ENCODE results near the gene PTPN14. TPM values are rescaled to one million over a fixed set of nuclear protein-coding genes. Genes with fewer than 3 reads are reported as not detected.
"Not testable (repeated sequence)": the region's sequence is repeated elsewhere in the genome, so short reads cannot be mapped to it uniquely, and the experiment has no call there.

The PTPN14 gene
- 24.6 and 39.4 TPM in 2 replicates for total RNA-seq

DNA sequence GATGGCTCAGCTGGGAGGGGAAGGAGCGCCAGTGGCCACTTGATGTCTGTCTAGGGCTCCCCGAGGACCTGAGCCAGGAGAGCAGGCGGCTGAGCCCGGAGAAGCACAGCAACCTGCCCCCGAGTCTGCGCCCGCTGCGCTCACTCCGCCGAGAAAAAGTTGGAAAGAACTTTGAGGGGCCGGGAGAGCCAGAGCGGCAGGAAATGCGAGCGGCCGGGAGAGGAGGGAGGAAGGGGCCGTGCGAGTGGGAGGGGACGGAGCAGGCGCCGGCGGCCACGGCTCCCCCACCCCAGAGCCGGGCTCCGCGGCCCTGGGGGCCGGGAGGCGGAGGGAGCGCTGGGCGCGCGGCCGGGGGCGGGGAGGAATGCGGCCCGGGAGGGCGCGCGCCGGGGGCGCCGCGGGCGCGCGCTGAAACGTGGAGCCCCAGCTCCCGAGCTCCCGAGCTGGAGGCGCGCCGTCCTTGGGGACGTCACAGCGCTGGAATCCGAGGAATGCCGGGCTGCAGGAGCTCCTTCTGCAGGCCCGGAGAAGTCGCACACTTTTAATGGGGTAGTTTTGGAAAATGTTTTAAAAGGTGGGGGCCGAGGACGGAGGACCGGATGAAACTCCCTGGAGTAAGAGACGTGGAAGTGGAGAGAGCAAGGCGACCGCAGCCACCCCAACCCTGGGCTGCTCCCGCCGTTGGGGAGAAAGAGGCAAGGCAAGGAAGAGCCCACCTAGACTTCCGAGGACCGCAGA lies at the start of gene PTPN14:
Gene PTPN14 (minus strand): TSS at position 167 of the 738 bp plus-strand sequence. CDS start 86,799 bp downstream, outside the sequence.
- DNase-seq (ENCODE audit: low read depth), result no peak
- H3K4me3 ChIP-seq (ENCODE audit: low read depth, low read length), result peak within 1 kb of the TSS; percentile 98
- TF ChIP-seq, protein P1, sequence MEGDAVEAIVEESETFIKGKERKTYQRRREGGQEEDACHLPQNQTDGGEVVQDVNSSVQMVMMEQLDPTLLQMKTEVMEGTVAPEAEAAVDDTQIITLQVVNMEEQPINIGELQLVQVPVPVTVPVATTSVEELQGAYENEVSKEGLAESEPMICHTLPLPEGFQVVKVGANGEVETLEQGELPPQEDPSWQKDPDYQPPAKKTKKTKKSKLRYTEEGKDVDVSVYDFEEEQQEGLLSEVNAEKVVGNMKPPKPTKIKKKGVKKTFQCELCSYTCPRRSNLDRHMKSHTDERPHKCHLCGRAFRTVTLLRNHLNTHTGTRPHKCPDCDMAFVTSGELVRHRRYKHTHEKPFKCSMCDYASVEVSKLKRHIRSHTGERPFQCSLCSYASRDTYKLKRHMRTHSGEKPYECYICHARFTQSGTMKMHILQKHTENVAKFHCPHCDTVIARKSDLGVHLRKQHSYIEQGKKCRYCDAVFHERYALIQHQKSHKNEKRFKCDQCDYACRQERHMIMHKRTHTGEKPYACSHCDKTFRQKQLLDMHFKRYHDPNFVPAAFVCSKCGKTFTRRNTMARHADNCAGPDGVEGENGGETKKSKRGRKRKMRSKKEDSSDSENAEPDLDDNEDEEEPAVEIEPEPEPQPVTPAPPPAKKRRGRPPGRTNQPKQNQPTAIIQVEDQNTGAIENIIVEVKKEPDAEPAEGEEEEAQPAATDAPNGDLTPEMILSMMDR (conservative IDR thresholded peaks at IDR 0.05; ENCODE audit: low read depth, low read length), result peak; percentile 44

DNA sequence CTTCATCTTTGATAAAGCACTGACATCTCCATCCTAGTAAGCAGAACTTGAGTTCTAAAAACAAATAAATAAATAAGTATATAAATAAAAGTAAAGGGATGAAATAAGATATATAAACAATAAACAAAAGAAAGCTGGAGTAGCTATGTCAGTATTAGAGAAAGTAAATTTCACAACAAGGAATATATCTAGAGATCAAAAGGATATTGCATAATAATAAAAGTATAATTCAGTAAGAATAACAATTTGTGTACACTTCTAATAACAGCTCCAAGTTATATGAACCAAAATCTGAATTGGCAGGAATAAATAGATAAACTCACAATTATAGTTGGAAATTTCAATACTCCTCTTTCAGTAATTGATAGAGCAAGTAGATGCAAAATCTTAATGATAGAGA lies 41.8 kb upstream of the PTPN14 start:
- no peak overlapping the region for H3K4me3 ChIP-seq (ENCODE audit: low read depth, low read length)
- no peak for DNase-seq (ENCODE audit: low read depth)
- TF ChIP-seq, protein P1 (conservative IDR thresholded peaks at IDR 0.05; ENCODE audit: low read depth, low read length), result no peak

DNA sequence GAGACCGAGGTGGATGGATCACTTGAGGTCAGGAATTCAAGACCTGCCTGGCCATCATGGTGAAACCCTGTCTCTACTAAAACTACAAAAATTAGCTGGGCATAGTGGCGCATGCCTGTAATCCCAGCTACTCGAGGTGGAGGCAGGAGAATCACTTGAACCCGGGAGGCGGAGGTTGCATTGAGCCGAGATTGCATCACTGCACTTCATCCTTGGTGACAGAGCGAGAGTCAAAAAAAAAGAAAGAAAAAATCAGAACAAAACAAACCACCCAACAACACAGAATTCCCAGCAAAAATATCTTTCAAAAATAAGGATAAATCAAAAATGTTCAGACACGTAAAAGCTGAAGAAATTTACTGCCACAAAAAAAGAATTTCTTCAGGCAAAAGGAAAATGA lies 40.5 kb upstream of the PTPN14 start:
- DNase-seq (ENCODE audit: low read depth); H3K4me3 ChIP-seq (ENCODE audit: low read depth, low read length): not testable (repeated sequence)

DNA sequence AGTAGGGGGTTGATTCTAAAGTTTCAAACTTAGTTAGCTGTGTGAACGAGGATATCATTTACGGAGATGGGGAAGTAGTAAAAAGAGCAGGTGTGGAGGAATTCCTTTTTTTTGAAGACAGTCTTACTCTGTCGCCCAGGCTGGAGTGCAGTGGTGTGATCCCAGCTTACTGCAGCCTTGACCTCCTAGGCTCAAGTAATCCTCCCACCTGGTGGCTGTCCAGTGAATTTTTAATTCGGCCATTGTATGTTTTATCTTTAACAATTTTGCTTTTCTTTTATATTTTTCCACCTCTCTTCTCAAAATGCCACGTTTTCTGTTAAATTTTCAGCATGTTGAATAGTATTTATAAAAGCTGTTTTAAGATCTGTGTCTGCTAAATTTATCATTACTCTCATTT lies 39.3 kb upstream of the PTPN14 start:
- no peak for DNase-seq (ENCODE audit: low read depth)

DNA sequence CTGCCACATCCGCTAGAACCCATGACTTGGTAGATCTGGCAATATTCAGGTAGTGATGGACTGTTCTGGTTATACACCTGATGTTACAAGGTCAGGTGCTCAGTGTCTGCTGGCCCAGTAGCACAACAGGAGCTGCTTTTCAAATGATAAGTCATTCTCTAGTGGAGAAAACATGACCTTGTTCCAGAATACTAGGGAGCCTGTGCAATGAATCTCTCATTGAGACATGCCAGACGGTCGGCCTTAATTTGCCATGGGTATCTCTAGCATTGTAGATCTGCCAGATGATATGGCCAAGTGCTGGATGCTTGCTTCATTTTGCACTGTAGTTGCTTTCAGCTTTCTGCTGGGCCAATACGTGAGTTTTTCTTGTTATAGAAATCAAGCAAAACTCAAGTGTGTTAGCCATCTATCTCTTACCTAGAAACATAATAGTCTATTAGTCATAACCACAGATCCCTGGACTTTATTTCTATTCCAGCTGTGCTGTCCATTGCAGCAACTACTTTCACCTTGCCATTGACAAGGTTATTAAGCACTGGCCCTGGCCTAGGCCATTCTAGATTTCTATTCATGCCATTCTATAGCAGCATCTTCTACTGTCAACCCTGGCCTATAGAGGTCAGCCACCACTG lies 37.7 kb upstream of the PTPN14 start:
- TF ChIP-seq, protein P1 (conservative IDR thresholded peaks at IDR 0.05; ENCODE audit: low read depth, low read length), result no peak
- DNase-seq (ENCODE audit: low read depth), result no peak
- no peak overlapping the region for H3K4me3 ChIP-seq (ENCODE audit: low read depth, low read length)

More for the DNA sequence above, 39.3 kb upstream of the PTPN14 start:
- no peak overlapping the region for H3K4me3 ChIP-seq (ENCODE audit: low read depth, low read length)
- TF ChIP-seq, protein P1 (conservative IDR thresholded peaks at IDR 0.05; ENCODE audit: low read depth, low read length), result no peak

DNA sequence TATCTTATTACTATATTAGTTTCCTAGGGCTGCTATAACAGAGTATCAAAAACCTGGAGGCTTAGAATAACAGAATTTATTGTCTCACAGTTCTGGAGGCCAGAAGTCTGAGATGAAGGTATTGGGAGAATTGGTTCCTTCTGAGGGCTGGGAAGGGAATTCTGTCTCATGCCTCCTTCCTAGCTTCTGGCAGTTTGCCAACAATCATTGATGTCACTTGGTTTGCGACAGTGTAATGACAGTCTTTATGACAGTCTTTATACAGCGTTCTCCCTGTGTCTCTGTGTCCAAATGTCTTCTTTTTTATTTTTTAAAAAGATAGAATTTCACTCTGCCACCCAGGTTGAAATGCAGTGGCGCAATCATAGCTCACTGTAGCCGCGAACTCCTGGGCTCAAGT lies 35.8 kb upstream of the PTPN14 start:
- no peak overlapping the region for H3K4me3 ChIP-seq (ENCODE audit: low read depth, low read length)
- TF ChIP-seq, protein P1 (conservative IDR thresholded peaks at IDR 0.05; ENCODE audit: low read depth, low read length), result no peak
- DNase-seq (ENCODE audit: low read depth), result no peak

DNA sequence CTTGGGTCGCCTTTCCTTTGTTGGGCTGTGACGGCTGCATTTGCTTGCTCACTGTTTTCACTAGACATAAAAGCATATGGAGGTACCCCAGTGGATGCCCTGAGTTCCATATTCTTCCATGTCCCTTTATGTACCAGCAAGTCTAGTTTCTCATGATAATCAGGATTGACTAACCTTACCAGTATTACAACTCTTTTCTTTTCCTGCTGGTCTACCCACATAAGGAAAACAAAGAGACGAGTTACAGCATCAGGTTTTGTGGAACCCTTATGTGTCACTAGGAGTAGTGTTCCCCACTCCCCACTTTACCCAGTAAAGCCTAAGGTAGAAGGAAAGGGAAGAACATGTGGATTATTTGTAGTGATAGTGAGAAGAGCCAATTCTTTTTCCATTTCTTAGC lies 35.2 kb upstream of the PTPN14 start:
- no peak overlapping the region for H3K4me3 ChIP-seq (ENCODE audit: low read depth, low read length)
- TF ChIP-seq, protein P1 (conservative IDR thresholded peaks at IDR 0.05; ENCODE audit: low read depth, low read length), result no peak
- DNase-seq (ENCODE audit: low read depth), result no peak

Measured in epithelial cell of proximal tubule (primary cell).